A204.1 (cell line): ENCODE measurements around the gene HDGF.

Source experiments
- FAIRE-seq: peaks from 2 replicates; lab custom pipeline; 2012; peaks lifted over from hg19 to GRCh38; lab: Jason Lieb, UNC

The HDGF gene

GRCh38 chr1:156746728-156747631 is 4.5 kb downstream of the HDGF start:
- no peak for FAIRE-seq

GRCh38 chr1:156746406-156746727 is 5.1 kb downstream of the HDGF start:
- FAIRE-seq: no peak

- no peak for FAIRE-seq
These were observed 5.6 kb downstream of the HDGF start for GRCh38 chr1:156745881-156746280.

GRCh38 chr1:156744786-156745419 is 6.6 kb downstream of the HDGF start:
- FAIRE-seq: no peak

- no peak for FAIRE-seq
These were observed 7.1 kb downstream of the HDGF start for GRCh38 chr1:156744344-156744743.

- FAIRE-seq: no peak
These were observed 7.8 kb downstream of the HDGF start for GRCh38 chr1:156743367-156744302.

- no peak for FAIRE-seq
These were observed 8.7 kb downstream of the HDGF start for GRCh38 chr1:156742801-156743200.

- no peak for FAIRE-seq
These were observed 9.5 kb downstream of the HDGF start for GRCh38 chr1:156742017-156742416.

GRCh38 chr1:156741481-156741983 is 9.9 kb downstream of the HDGF start:
- FAIRE-seq: no peak

- peak; percentile 99 for FAIRE-seq
These were observed 10.6 kb downstream of the HDGF start, which contains the start of gene MRPL24 for GRCh38 chr1:156740741-156741480. Gene MRPL24, minus strand, starts transcription at chr1:156741088. Its CDS starts 2,384 bp downstream, at chr1:156738704.

GRCh38 chr1:156740237-156740740 is 11.2 kb downstream of the HDGF start:
- FAIRE-seq: no peak

- no peak for FAIRE-seq
These were observed 12.6 kb downstream of the HDGF start for GRCh38 chr1:156738916-156739315.

GRCh38 chr1:156738407-156738806 is 13.1 kb downstream of the HDGF start:
- FAIRE-seq: no peak

GRCh38 chr1:156733989-156734584 is 17.4 kb downstream of the HDGF start:
- FAIRE-seq: no peak

GRCh38 chr1:156728599-156729462 is 22.6 kb downstream of the HDGF start, which contains the start of gene ISG20L2:
Gene ISG20L2, minus strand, starts transcription at chr1:156728766. Its CDS starts 1,114 bp downstream, at chr1:156727652.
- FAIRE-seq: peak; percentile 46

- FAIRE-seq: no peak
These were observed 23.4 kb downstream of the HDGF start, which contains the start of gene METTL25B for GRCh38 chr1:156727926-156728598. Gene METTL25B, plus strand, starts transcription at chr1:156728469. Its CDS starts 636 bp downstream, at chr1:156729105.

GRCh38 chr1:156727492-156727891 is 24.0 kb downstream of the HDGF start:
- no peak for FAIRE-seq

- no peak for FAIRE-seq
These were observed 24.8 kb downstream of the HDGF start for GRCh38 chr1:156726549-156727226.
